GM12874 (cell line): ENCODE data around the gene SHISA6.

Source experiments
- CTCF ChIP-seq: IDR thresholded peaks from 2 replicates; pipeline ENCODE4 v1.5.1; 2011; ENCODE audit warnings: low read depth, mild to moderate bottlenecking, control low read depth, low read length, moderate library complexity; ENCODE audit not compliant: insufficient read depth

The SHISA6 gene

GRCh38 chr17:11486868-11487310 lies 245.9 kb downstream of the SHISA6 start:
- no peak for TF ChIP-seq CTCF

- TF ChIP-seq CTCF, result no peak
Observed at GRCh38 chr17:11487469-11487868, 246.5 kb downstream of the SHISA6 start.

GRCh38 chr17:11488407-11488806 lies 247.4 kb downstream of the SHISA6 start:
- no peak for TF ChIP-seq CTCF

GRCh38 chr17:11490171-11490755 lies 249.2 kb downstream of the SHISA6 start:
- TF ChIP-seq CTCF, result no peak

GRCh38 chr17:11492511-11492910 lies 251.5 kb downstream of the SHISA6 start:
- TF ChIP-seq CTCF, result no peak

- no peak for TF ChIP-seq CTCF
Observed at GRCh38 chr17:11493936-11494335, 252.9 kb downstream of the SHISA6 start.

GRCh38 chr17:11495613-11496012 lies 254.6 kb downstream of the SHISA6 start:
- TF ChIP-seq CTCF, result no peak
